Measurements from ENCODE around the gene COA1. TPM values are rescaled to one million over a fixed set of nuclear protein-coding genes. Genes with fewer than 3 reads are reported as not detected.

The COA1 gene
- total RNA-seq, 4 donors from 2014 or later, result 34.0 to 84.2 (median 54.4) TPM

- Histone ChIP-seq H3K4me3 (no peak overlapping the region), H3K36me3 (no peaks in the 10 kb centered on the region), H3K27me3 (no peaks in the 10 kb centered on the region), H3K27ac (no peak overlapping the region), H3K9me3 (no peaks in the 10 kb centered on the region), H3K4me1 (peaks cover 0 to 18% (median 0%) of the 10 kb centered on the region in 4 donors)
- DNase-seq, result no peak
- TF ChIP-seq POLR2A (IDR thresholded peaks at IDR 0.05), result no peak
- no peak for TF ChIP-seq CTCF (IDR thresholded peaks at IDR 0.05)
These were observed 27.2 kb upstream of the COA1 start for GRCh38 chr7:43756368-43757072.

- Histone ChIP-seq H3K9me3 (no peaks in the 10 kb centered on the region), H3K27me3 (no peaks in the 10 kb centered on the region), H3K36me3 (no peaks in the 10 kb centered on the region), H3K27ac (no peak overlapping the region), H3K4me1 (peaks cover 0 to 11% (median 0%) of the 10 kb centered on the region in 4 donors), H3K4me3 (no peak overlapping the region)
- no peak for DNase-seq
- no peak for TF ChIP-seq POLR2A (IDR thresholded peaks at IDR 0.05)
- TF ChIP-seq CTCF (IDR thresholded peaks at IDR 0.05), result no peak
These were observed 25.3 kb upstream of the COA1 start for GRCh38 chr7:43754596-43754995.

- H3K4me3 ChIP-seq, result no peak overlapping the region
- H3K27me3 ChIP-seq, result no peaks in the 10 kb centered on the region
- no peaks in the 10 kb centered on the region for H3K36me3 ChIP-seq
- no peak for DNase-seq
- TF ChIP-seq POLR2A (IDR thresholded peaks at IDR 0.05) (no peak), CTCF (IDR thresholded peaks at IDR 0.05) (no peak)
- H3K9me3 ChIP-seq, result no peaks in the 10 kb centered on the region
- no peak overlapping the region for H3K27ac ChIP-seq
- peaks cover 0 to 6% (median 0%) of the 10 kb centered on the region in 4 donors for H3K4me1 ChIP-seq
These were observed 24.5 kb upstream of the COA1 start for GRCh38 chr7:43753843-43754242.

GRCh38 chr7:43753271-43753810 is 24.0 kb upstream of the COA1 start:
- Histone ChIP-seq H3K4me3 (no peak overlapping the region), H3K4me1 (peaks cover 0 to 6% (median 0%) of the 10 kb centered on the region in 4 donors), H3K27me3 (no peaks in the 10 kb centered on the region), H3K27ac (no peak overlapping the region), H3K9me3 (no peaks in the 10 kb centered on the region), H3K36me3 (no peaks in the 10 kb centered on the region)
- TF ChIP-seq POLR2A (IDR thresholded peaks at IDR 0.05) (no peak), CTCF (IDR thresholded peaks at IDR 0.05) (no peak)
- DNase-seq, result no peak

- DNase-seq, result no peak
- TF ChIP-seq CTCF (IDR thresholded peaks at IDR 0.05) (no peak), POLR2A (IDR thresholded peaks at IDR 0.05) (no peak)
- no peaks in the 10 kb centered on the region for H3K27me3 ChIP-seq
- no peaks in the 10 kb centered on the region for H3K4me1 ChIP-seq
- no peak overlapping the region for H3K4me3 ChIP-seq
- H3K27ac ChIP-seq, result no peak overlapping the region
- H3K36me3 ChIP-seq, result no peaks in the 10 kb centered on the region
- no peaks in the 10 kb centered on the region for H3K9me3 ChIP-seq
These were observed 23.1 kb upstream of the COA1 start for GRCh38 chr7:43752411-43752810.

Data from Peyer's patch (tissue), 4 donors.